ENCODE data around the gene COA1. TPM values are rescaled to one million over a fixed set of nuclear protein-coding genes. Genes with fewer than 3 reads are reported as not detected.

COA1 gene
- total RNA-seq, 4 donors from 2014 or later, result 38.5 to 64.0 (median 50.5) TPM

DNA sequence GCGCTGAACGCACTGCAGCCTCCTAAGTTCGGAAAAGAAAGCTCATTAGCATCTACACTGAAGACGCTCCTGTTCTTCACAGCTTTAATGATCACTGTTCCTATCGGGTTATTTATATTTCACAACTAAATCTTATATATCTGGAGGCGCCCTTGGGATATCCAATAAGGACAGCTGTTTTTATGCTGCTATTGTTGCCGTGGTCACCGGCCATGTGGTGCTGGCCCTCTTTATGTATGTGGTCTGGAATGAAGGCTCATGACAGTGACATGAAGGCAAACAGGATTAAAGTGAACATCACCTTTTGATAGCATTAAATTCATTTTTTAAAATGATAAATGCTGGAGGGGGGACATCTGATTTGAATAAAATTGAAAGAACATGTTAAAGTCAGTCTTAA, 38.0 kb upstream of the COA1 start:
- TF ChIP-seq, protein P1, sequence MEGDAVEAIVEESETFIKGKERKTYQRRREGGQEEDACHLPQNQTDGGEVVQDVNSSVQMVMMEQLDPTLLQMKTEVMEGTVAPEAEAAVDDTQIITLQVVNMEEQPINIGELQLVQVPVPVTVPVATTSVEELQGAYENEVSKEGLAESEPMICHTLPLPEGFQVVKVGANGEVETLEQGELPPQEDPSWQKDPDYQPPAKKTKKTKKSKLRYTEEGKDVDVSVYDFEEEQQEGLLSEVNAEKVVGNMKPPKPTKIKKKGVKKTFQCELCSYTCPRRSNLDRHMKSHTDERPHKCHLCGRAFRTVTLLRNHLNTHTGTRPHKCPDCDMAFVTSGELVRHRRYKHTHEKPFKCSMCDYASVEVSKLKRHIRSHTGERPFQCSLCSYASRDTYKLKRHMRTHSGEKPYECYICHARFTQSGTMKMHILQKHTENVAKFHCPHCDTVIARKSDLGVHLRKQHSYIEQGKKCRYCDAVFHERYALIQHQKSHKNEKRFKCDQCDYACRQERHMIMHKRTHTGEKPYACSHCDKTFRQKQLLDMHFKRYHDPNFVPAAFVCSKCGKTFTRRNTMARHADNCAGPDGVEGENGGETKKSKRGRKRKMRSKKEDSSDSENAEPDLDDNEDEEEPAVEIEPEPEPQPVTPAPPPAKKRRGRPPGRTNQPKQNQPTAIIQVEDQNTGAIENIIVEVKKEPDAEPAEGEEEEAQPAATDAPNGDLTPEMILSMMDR (IDR thresholded peaks at IDR 0.05; ENCODE audit: low read depth), result no peak

DNA sequence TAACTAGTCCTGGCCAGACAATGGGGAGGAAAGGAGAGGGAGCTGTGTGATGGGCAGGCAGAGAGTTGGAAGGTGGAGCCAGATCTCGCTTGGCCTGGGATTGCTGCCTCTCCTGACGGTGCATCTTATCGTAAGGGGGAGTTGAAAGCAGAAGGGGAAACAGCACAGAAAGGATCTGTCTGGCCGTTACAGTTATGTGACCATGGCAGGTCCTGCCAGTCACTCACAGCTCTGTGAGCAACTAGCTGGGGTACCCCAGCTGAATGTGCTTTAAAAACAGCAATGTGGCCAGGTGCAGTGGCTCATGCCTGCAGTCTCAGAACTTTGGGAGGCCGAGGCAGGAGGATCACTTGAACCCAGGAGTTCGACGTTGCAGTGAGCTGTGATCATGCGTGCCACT, 37.2 kb upstream of the COA1 start:
- TF ChIP-seq, protein P1 (IDR thresholded peaks at IDR 0.05; ENCODE audit: low read depth), result no peak

DNA sequence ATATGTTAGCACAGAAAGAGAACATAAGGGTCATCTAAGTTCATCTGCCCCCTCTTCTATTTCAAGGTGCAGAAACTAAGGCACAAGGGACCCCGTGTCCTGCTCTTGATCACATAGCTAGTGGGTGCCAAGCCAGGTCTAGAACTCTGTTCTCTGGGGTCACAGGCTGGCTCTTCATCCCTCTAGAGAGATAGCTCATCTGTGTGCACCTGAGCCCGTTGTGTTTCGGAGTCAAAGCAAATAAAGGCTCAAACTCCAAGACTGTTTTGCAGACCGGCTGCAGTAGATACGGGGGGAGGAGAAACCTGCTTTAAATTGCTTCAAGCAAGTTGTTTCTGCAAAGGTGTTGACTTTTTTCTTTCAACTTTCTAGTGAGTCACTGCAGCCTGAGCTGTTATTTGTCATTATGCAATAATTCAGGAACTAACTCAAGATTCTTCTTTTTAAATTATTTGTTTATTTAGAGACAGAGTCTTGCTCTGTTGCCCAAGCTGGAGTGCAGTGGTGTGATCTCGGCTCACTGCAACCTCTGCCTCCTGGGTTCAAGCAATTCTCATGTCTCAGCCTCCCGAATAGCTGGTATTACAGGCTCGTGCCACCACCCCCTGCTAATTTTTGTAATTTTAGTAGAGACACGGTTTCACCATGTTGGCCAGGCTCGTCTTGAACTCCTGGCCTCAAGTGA, 35.6 kb upstream of the COA1 start:
- TF ChIP-seq, protein P1 (IDR thresholded peaks at IDR 0.05; ENCODE audit: low read depth), result no peak

DNA sequence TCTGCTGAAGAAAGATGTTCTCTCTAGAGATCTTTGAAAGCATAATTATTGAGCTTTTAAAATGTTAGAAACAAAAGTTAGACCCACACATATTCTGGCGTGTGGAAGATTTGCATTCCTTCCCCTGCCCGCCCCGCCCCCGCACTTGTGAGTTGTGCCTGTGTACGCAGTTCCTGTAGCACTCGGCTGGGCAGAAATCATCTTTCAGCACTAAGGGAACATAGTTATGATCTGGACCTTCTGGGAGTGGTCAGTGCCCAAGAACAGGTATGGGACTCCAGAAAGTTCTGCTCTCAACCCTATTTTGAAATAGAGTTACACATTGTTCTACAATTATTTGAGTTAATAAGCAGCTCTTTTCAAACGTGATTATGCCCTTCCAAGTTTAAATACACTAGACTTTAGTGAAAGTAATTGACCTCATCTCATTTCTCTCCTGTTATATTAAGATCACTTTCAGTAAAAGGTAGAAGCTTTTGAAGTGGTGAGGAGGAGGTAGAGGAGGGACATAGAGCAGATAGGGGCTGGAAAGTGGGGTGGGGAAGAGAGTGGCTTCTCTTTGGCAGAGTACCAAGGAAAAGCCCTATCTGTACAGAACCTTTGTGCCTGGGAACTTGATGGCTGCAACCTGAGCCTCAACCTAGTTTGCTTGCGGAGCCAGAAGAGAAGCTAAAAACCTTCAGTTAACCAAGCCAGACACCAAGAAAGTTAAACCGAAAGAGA, 34.9 kb upstream of the COA1 start:
- TF ChIP-seq, protein P1 (IDR thresholded peaks at IDR 0.05; ENCODE audit: low read depth), result no peak

DNA sequence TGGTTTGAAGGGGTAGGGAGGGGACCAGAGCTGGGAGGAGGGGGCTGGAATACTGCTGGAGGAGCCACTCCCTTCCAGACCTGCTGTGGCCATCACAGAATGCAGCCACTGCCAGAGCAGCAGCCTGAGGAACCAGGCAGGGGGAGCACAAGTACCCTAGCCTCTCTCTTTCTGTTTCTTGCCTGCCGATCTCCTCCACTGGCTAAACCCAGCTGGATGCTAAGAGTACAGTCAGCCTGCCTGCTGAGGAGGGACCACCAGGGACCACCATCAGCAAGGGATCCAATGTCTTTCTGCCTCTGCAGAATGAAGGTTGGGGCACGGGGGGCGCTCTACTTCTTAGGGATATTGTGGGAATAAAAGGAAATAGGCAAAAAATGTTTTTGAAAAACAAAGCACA, 33.9 kb upstream of the COA1 start:
- TF ChIP-seq, protein P1 (IDR thresholded peaks at IDR 0.05; ENCODE audit: low read depth), result no peak

DNA sequence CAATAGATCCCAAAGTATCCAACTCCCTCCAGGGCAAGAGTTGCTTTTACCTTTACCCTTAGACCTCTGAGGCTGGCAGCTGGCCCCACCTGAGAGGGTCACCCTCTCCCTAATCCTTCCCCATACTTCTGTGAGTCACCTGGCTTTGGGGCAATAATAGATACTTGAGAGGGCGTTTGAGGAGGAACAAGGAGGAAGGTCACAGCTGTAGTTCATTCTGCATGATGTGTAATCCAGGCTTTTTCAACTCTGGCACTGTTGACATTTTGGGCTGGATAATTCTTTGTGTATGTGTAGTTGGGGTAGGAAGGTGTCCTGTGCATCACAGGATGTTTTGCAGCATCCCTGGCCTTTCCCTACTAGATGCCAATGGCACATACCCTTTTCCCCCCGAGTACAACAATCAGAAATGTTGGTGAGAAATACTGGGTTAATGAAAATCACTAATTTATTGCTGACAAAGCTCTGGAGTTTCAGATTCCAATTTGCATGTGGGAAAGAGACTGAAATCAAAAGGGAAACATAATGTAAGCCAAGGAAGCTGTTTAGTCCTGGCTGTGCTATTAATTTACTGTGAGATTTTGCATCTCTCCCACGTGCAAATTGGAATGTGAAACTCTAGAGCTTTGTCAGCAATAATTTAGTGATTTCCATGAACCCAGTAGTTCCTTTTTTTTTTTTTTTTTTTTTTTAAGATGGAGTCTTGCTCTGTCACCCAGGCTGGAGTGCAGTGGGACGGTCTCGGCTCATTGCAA, 32.8 kb upstream of the COA1 start:
- TF ChIP-seq, protein P1 (IDR thresholded peaks at IDR 0.05; ENCODE audit: low read depth), result no peak

DNA sequence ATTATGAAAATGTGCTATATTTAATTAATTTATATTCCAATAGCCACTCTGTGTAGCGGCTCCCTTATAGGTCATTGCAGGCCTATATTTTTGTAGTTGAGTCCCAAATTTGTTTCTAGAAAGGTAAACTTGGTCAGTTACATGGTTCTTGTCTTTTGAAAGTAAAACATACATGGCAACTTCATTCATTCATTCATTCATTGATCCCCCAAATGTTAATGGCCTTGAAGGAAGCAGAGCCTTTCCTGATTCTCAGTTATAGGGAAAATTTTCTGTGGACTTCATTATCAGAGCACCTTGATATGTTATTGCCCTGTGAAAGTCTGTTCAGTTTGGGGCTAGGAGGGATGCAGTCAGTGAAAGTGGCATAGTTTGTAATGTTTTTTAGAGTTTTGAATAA, 32.1 kb upstream of the COA1 start:
- TF ChIP-seq, protein P1 (IDR thresholded peaks at IDR 0.05; ENCODE audit: low read depth), result no peak

Data from subcutaneous adipose tissue (tissue), 4 donors.